ENCODE measurements around the gene SLC16A2.
"Not testable (repeated sequence)": the region's sequence is repeated elsewhere in the genome, so short reads cannot be mapped to it uniquely, and the experiment has no call there.

Gene SLC16A2

DNA sequence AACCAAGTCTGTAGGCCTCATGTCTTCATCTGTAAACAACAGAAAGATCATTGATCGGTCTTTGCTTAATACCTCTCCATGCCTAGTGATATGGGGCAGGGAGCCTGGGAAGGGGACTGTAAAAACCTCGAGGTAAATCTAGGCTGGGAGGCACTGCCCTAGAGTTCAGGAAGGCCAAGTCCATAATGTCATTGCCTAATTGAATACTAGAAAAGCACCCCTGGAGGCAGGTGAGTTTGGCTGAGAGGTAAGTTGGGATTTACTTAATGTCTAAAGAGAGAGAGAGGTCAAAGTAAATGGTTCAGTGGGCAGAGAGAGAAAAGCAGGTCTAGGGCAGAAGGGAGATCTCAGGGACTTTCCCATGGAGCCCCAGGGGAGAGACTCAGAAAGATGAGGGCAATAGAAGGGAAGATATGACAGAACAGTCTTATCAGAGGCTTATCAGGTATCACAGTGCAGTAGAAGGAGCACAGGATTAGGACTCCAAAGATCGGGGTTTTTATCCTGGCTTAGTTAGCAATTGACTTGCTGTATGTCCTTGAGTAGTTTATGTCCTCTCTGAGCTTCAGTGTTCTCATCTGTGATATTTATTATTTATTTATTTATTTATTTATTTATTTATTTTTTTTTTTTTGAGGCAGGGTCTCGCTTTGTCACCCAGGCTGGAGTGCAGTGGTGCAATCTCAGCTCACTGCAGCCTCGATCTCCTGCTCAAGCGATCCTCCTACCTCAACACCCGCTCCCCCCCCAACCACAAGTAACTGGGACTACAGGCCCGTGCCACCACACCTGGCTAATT lies 85.2 kb downstream of the SLC16A2 start:
- Histone ChIP-seq H3K4me1 (ENCODE audit: control insufficient read depth, insufficient read depth, low read length, poor library complexity, severe bottlenecking) (no peaks in the 10 kb centered on the region), H3K4me3 (ENCODE audit: extremely low read depth, insufficient read depth, low read length, poor library complexity, severe bottlenecking) (no peak overlapping the region), H3K27ac (ENCODE audit: low read depth, low read length, severe bottlenecking) (no peak overlapping the region), H3K36me3 (ENCODE audit: control insufficient read depth, insufficient read depth, low read length) (no peaks in the 10 kb centered on the region), H3K9me3 (ENCODE audit: control insufficient read depth, low read length) (no peaks in the 10 kb centered on the region)
- 90% methylated on average over 2 of the region's 8 CpGs; no CpG with 5 or more reads in 1 of the 2 experiments for WGBS, 2 experiments (ENCODE audit: insufficient coverage in 2 of 2)

DNA sequence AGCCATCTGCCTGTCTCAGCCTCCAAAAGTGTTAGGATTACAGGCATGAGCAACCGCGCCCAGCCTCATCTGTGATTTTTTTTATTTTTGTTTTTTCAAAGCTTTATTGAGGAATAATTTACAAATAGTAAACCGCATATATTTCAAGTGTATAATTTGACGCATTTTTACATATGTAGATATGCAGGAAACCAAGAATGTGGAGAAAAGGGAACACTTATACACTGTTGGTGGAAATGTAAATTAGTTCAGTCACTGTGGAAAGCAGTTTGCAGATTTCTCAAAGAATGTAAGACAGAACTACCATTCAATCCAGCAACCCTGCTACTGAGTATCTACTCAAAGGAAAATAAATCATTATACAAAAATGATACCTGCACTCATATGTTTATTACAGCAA lies 85.9 kb downstream of the SLC16A2 start:
- WGBS, 2 experiments (ENCODE audit: insufficient coverage in 2 of 2): no CpG with 5 or more reads among the region's 4 CpGs
- Histone ChIP-seq H3K27ac (ENCODE audit: low read depth, low read length, severe bottlenecking) (no peak overlapping the region), H3K4me3 (ENCODE audit: extremely low read depth, insufficient read depth, low read length, poor library complexity, severe bottlenecking) (no peak overlapping the region), H3K9me3 (ENCODE audit: control insufficient read depth, low read length) (no peaks in the 10 kb centered on the region), H3K4me1 (ENCODE audit: control insufficient read depth, insufficient read depth, low read length, poor library complexity, severe bottlenecking) (no peaks in the 10 kb centered on the region), H3K36me3 (ENCODE audit: control insufficient read depth, insufficient read depth, low read length) (no peaks in the 10 kb centered on the region)

DNA sequence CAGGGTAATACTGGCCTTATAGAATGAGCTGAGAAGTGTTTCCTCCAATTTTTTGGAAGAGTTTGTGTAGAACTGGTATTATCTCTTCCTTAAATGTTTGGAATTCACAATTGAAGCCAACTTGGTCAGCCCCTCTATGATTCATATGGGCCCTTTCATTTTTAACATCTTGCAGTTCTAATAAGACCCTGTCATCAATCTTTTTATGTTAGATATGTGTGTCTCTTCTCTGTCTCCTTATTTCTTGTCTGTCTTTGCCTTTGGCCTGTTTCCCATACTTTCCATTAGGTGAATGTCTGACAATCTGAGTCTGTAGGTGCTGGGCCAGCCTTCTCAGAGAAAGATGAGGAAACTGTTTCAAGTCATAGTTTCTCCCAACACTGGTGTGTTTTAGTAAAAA lies 88.7 kb downstream of the SLC16A2 start:
- H3K36me3 ChIP-seq (ENCODE audit: control insufficient read depth, insufficient read depth, low read length): no peaks in the 10 kb centered on the region
- H3K9me3 ChIP-seq (ENCODE audit: control insufficient read depth, low read length): no peaks in the 10 kb centered on the region
- H3K4me3 ChIP-seq (ENCODE audit: extremely low read depth, insufficient read depth, low read length, poor library complexity, severe bottlenecking): no peak overlapping the region
- H3K4me1 ChIP-seq (ENCODE audit: control insufficient read depth, insufficient read depth, low read length, poor library complexity, severe bottlenecking): no peaks in the 10 kb centered on the region
- H3K27ac ChIP-seq (ENCODE audit: low read depth, low read length, severe bottlenecking): no peak overlapping the region

DNA sequence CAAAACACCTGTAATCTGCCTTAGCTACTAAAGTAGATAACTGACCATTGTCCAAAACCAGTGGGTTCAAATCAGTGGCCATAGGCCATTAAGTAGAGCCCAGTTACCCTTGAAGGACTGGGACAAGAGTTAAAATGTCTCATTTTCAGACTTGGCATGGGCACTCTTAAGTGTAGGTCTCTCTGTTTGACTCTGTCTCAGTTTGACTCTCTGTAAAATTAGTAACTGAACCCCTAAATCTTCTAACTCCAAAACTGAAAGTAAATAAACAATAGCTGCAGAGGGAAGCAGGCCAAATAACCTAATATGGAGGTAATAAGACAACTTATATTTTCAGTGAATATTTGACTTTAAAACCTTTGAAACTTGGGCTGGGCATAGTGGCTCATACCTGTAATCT lies 89.1 kb downstream of the SLC16A2 start:
- H3K36me3 ChIP-seq (ENCODE audit: control insufficient read depth, insufficient read depth, low read length): no peaks in the 10 kb centered on the region
- no peaks in the 10 kb centered on the region for H3K9me3 ChIP-seq (ENCODE audit: control insufficient read depth, low read length)
- no peak overlapping the region for H3K27ac ChIP-seq (ENCODE audit: low read depth, low read length, severe bottlenecking)
- H3K4me1 ChIP-seq (ENCODE audit: control insufficient read depth, insufficient read depth, low read length, poor library complexity, severe bottlenecking): no peaks in the 10 kb centered on the region
- no peak overlapping the region for H3K4me3 ChIP-seq (ENCODE audit: extremely low read depth, insufficient read depth, low read length, poor library complexity, severe bottlenecking)

DNA sequence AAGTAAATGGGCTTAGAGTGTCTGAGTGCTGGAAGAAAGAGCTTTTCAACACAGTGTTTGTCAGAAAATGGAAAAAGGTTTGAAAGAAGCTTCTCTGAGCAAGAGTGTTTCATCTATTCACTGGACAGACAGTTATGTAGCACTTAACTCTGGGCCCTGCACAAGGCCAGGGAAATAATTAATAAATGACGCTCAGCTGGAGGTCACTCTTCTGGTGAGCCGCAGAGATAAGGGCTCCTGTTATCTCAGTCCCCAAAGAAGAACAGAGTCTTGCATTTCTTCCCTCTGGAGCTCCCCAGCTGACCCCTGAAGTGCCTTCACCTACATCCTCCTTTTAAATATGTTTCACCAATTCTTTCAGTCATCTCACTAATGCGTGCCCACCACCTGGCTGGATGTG lies 90.4 kb downstream of the SLC16A2 start:
- no peak overlapping the region for H3K27ac ChIP-seq (ENCODE audit: low read depth, low read length, severe bottlenecking)
- no peak overlapping the region for H3K4me3 ChIP-seq (ENCODE audit: extremely low read depth, insufficient read depth, low read length, poor library complexity, severe bottlenecking)
- H3K4me1 ChIP-seq (ENCODE audit: control insufficient read depth, insufficient read depth, low read length, poor library complexity, severe bottlenecking): no peaks in the 10 kb centered on the region
- no peaks in the 10 kb centered on the region for H3K9me3 ChIP-seq (ENCODE audit: control insufficient read depth, low read length)
- no peaks in the 10 kb centered on the region for H3K36me3 ChIP-seq (ENCODE audit: control insufficient read depth, insufficient read depth, low read length)
- WGBS, 2 experiments (ENCODE audit: insufficient coverage in 2 of 2): 93 to 100% methylated on average over 2 to 3 of the region's 3 CpGs

DNA sequence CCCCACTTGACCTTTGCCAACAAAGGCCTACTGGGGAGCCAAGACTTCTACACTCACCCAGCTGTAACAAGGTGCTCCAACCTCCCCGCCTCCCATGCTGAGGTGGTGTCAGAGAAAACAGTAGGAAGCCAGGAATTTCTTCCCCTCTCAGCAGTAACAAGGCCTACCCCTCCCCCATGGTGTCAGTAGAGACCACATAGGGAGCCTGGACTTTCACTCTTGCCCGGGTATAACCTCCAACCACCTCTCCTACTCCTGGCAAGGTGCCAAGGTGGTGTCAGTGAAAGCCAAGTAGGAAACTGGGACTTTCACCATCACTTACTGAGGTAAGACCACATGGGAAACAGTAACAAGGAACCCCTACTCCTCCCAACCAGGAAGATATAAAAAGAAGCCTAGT lies 93.1 kb downstream of the SLC16A2 start:
- no peak overlapping the region for H3K27ac ChIP-seq (ENCODE audit: low read depth, low read length, severe bottlenecking)
- no peak overlapping the region for H3K4me3 ChIP-seq (ENCODE audit: extremely low read depth, insufficient read depth, low read length, poor library complexity, severe bottlenecking)
- H3K9me3 ChIP-seq (ENCODE audit: control insufficient read depth, low read length): no peaks in the 10 kb centered on the region
- WGBS, 2 experiments (ENCODE audit: insufficient coverage in 2 of 2): no CpG with 5 or more reads among the region's 2 CpGs
- H3K36me3 ChIP-seq (ENCODE audit: control insufficient read depth, insufficient read depth, low read length): no peaks in the 10 kb centered on the region
- no peaks in the 10 kb centered on the region for H3K4me1 ChIP-seq (ENCODE audit: control insufficient read depth, insufficient read depth, low read length, poor library complexity, severe bottlenecking)

DNA sequence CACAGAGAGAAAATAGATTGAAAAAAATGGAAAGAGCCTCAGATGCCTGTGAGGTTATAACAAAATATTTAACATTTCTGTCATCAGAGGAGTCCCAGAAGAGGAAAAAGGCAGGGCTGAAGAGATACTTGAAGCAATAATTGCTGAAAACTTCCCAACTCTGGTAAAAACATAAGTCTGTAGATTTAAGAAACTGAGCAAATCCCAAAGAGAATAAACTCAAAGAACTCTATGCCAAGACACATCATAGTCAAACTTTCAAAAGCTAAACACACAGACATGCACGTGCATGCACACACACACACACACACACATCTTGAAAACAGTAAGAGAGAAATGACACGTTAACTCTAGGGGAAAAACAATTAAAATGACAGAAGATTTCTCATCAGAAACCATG lies 94.1 kb downstream of the SLC16A2 start:
- Histone ChIP-seq H3K27ac (ENCODE audit: low read depth, low read length, severe bottlenecking) (no peak overlapping the region), H3K36me3 (ENCODE audit: control insufficient read depth, insufficient read depth, low read length) (no peaks in the 10 kb centered on the region), H3K4me3 (ENCODE audit: extremely low read depth, insufficient read depth, low read length, poor library complexity, severe bottlenecking) (no peak overlapping the region), H3K9me3 (ENCODE audit: control insufficient read depth, low read length) (no peaks in the 10 kb centered on the region), H3K4me1 (ENCODE audit: control insufficient read depth, insufficient read depth, low read length, poor library complexity, severe bottlenecking) (no peaks in the 10 kb centered on the region)
- WGBS, 2 experiments (ENCODE audit: insufficient coverage in 2 of 2): no CpG with 5 or more reads among the region's 2 CpGs

DNA sequence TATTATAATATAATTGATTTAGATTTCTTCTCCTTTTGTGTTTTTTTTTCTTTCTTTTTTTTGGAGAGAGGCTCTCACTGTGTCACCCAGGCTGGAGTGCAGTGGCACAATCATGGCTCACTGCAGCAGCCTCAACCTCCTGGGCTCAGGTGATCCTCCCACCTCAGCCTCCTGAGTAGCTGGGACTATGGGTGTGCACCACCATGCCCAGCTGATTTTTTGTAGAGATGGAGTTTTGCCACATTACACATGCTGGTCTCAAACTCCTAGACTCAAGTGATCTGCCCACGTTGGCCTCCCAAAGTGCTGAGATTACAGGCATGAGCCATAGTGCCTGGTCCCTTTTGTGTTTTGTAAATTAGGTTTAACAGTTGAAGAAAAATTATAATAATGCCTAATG lies 94.7 kb downstream of the SLC16A2 start:
- 100% methylated on average over 1 of the region's 1 CpG; no CpG with 5 or more reads in 1 of the 2 experiments for WGBS, 2 experiments (ENCODE audit: insufficient coverage in 2 of 2)
- not testable (repeated sequence) for H3K27ac ChIP-seq (ENCODE audit: low read depth, low read length, severe bottlenecking); H3K36me3 ChIP-seq (ENCODE audit: control insufficient read depth, insufficient read depth, low read length); H3K9me3 ChIP-seq (ENCODE audit: control insufficient read depth, low read length); H3K4me3 ChIP-seq (ENCODE audit: extremely low read depth, insufficient read depth, low read length, poor library complexity, severe bottlenecking); H3K4me1 ChIP-seq (ENCODE audit: control insufficient read depth, insufficient read depth, low read length, poor library complexity, severe bottlenecking)

DNA sequence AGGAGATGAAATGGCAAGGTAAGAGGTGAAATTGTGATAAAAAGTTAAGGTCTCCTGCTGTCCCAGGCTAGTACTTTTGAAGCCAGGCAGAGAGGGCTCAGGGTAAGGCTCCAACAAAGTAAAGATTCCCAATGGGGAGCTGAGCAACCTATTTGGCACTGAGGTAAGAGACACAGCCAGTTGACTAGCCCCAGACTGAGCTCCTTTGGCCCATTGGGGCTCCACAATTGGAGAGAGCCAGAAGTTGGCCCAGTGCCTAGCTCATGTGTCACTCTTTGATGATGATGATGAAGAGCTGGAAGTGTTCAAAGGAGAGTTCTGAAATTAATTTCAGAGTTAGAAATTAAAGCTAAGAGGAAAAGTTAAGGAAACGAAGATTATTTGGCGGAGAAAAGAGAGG lies 98.6 kb downstream of the SLC16A2 start:
- H3K27ac ChIP-seq (ENCODE audit: low read depth, low read length, severe bottlenecking): no peak overlapping the region
- no peaks in the 10 kb centered on the region for H3K4me1 ChIP-seq (ENCODE audit: control insufficient read depth, insufficient read depth, low read length, poor library complexity, severe bottlenecking)
- H3K4me3 ChIP-seq (ENCODE audit: extremely low read depth, insufficient read depth, low read length, poor library complexity, severe bottlenecking): no peak overlapping the region
- H3K36me3 ChIP-seq (ENCODE audit: control insufficient read depth, insufficient read depth, low read length): no peaks in the 10 kb centered on the region
- 85 to 100% methylated on average over 2 of the region's 2 CpGs for WGBS, 2 experiments (ENCODE audit: insufficient coverage in 2 of 2)
- H3K9me3 ChIP-seq (ENCODE audit: control insufficient read depth, low read length): no peaks in the 10 kb centered on the region

DNA sequence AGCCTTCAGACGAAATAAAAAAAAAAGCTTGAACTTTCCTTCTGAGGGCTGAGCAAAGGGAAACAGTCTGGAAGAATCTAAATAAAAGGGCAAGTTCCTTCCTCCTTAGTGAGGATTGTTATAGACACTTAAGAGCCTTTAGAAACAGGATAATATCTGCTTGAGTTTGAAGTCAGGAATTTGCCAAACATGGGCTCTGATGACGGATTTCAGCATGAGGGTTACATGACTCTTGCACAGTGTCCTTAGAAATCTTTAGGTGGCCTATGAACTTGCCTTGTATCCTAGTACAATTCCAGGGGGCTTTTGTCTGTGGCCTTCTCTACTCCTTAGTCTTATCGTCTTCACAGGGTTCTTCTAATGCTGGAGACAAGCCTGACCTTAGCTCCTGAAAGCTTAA lies 99.0 kb downstream of the SLC16A2 start:
- WGBS, 2 experiments (ENCODE audit: insufficient coverage in 2 of 2): 100% methylated on average over 2 to 3 of the region's 3 CpGs
- Histone ChIP-seq H3K27ac (ENCODE audit: low read depth, low read length, severe bottlenecking) (no peak overlapping the region), H3K36me3 (ENCODE audit: control insufficient read depth, insufficient read depth, low read length) (no peaks in the 10 kb centered on the region), H3K9me3 (ENCODE audit: control insufficient read depth, low read length) (no peaks in the 10 kb centered on the region), H3K4me3 (ENCODE audit: extremely low read depth, insufficient read depth, low read length, poor library complexity, severe bottlenecking) (no peak overlapping the region), H3K4me1 (ENCODE audit: control insufficient read depth, insufficient read depth, low read length, poor library complexity, severe bottlenecking) (no peaks in the 10 kb centered on the region)

DNA sequence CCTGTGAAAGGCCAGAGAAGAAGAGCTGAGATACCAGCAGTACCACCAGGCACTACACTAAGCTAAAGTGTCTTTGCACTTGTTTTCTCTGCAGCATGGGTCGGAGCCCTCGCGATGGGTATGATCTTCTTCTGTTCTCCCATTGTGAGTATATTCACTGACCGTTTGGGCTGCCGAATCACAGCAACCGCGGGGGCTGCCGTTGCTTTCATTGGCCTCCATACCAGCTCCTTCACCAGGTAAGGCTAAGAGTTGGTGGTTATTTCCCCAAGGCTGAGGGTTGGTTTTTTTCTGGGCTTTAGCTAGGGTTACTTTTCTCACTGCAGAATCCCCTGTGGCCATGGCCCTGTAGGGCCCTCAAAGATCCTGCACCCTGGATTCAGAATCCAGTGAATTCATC lies 99.6 kb downstream of the SLC16A2 start:
- Histone ChIP-seq H3K4me3 (ENCODE audit: extremely low read depth, insufficient read depth, low read length, poor library complexity, severe bottlenecking) (no peak overlapping the region), H3K27ac (ENCODE audit: low read depth, low read length, severe bottlenecking) (no peak overlapping the region), H3K36me3 (ENCODE audit: control insufficient read depth, insufficient read depth, low read length) (no peaks in the 10 kb centered on the region), H3K9me3 (ENCODE audit: control insufficient read depth, low read length) (no peaks in the 10 kb centered on the region), H3K4me1 (ENCODE audit: control insufficient read depth, insufficient read depth, low read length, poor library complexity, severe bottlenecking) (no peaks in the 10 kb centered on the region)
- 100% methylated on average over 2 to 3 of the region's 8 CpGs for WGBS, 2 experiments (ENCODE audit: insufficient coverage in 2 of 2)

All from mesodermal cell (in vitro differentiated cells).